Nephron (organoid): Measurements from ENCODE around the gene GSC.

Experiments
- H3K27ac Mint-ChIP-seq, 3 experiments: 2 replicates each; pipeline ENCODE4 v1.8.0; 2020; ENCODE audit warnings: mixed read lengths in 3 of 3, mild to moderate bottlenecking in 2 of 3, moderate library complexity in 1 of 3
- H3K27me3 Mint-ChIP-seq: 2 replicates; pipeline ENCODE4 v1.8.0; 2021; ENCODE audit warnings: low read depth, mild to moderate bottlenecking, moderate library complexity, mixed read lengths
- H3K36me3 Mint-ChIP-seq: 2 replicates; pipeline ENCODE4 v1.8.0; 2020; ENCODE audit warnings: low read depth, mixed read lengths
- H3K4me1 Mint-ChIP-seq: 2 replicates; pipeline ENCODE4 v1.8.0; 2020; ENCODE audit warnings: mixed read lengths
- H3K4me3 Mint-ChIP-seq, 3 experiments: 2 replicates each; pipeline ENCODE4 v1.8.0; 2020; ENCODE audit warnings: mild to moderate bottlenecking in 3 of 3, mixed read lengths in 3 of 3, moderate library complexity in 2 of 3
- H3K9me3 Mint-ChIP-seq: 2 replicates; pipeline ENCODE4 v1.8.0; 2020; ENCODE audit warnings: mixed read lengths
- TF ChIP-seq, protein P1 (sequence below), 3 experiments: fragments of 200-600 bp; sonication (generic); IDR thresholded peaks; one replicate each; pipeline ENCODE4 v1.5.0; 2021; ENCODE audit warnings: antibody characterized with exemption in 3 of 3; ENCODE audit not compliant: unreplicated experiment in 3 of 3

Gene GSC

DNA sequence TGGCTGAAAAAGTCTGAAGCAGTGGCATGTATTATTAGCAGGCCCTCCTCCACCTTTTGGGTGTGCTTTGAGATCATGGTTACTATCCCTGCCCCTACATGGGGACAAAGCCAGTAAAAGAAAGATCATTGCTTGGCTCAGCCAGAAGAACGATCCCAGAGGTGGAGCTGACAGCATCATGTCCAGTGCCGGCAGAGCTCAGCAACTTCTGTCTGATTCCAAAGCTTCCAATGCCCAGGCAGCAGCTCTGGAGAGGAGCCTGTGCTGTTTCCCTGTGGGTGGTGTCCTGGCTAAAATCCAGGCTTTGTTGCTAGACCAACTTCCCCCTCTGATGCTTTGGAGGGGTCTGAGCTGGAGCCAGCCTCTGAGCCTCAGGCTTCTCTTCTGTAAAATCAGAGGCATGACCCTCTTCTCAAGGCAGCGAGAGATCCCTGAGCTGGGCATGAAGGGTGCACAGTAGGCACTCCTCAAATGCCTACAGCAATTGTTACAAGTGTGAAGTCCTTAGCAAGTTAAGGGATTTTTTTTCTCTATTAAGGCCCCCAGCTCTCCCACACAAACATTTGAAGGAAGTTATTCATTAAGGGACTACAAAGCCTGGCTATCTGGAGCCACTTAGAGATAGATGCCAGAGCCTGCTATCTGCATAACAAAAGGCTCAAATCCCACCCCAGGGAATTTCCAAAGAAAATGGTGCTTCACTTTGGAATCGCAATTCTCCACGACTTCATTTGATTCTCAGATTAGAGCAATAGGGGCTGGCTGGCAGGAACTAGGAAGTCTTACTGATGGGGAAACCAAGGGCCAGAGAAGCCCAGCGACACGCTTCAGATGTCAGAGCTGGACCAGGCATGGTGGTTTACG, 10.9 kb upstream of the GSC start:
- H3K27ac Mint-ChIP-seq = no peak overlapping the region
- peaks cover 66% of the 10 kb centered on the region for H3K27me3 Mint-ChIP-seq
- no peaks in the 10 kb centered on the region for H3K4me1 Mint-ChIP-seq
- TF ChIP-seq, protein P1, sequence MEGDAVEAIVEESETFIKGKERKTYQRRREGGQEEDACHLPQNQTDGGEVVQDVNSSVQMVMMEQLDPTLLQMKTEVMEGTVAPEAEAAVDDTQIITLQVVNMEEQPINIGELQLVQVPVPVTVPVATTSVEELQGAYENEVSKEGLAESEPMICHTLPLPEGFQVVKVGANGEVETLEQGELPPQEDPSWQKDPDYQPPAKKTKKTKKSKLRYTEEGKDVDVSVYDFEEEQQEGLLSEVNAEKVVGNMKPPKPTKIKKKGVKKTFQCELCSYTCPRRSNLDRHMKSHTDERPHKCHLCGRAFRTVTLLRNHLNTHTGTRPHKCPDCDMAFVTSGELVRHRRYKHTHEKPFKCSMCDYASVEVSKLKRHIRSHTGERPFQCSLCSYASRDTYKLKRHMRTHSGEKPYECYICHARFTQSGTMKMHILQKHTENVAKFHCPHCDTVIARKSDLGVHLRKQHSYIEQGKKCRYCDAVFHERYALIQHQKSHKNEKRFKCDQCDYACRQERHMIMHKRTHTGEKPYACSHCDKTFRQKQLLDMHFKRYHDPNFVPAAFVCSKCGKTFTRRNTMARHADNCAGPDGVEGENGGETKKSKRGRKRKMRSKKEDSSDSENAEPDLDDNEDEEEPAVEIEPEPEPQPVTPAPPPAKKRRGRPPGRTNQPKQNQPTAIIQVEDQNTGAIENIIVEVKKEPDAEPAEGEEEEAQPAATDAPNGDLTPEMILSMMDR (IDR thresholded peaks at IDR 0.05; ENCODE audit: unreplicated experiment in 3 of 3) = no peak
- H3K9me3 Mint-ChIP-seq = no peaks in the 10 kb centered on the region
- H3K36me3 Mint-ChIP-seq = no peaks in the 10 kb centered on the region
- no peak overlapping the region for H3K4me3 Mint-ChIP-seq

DNA sequence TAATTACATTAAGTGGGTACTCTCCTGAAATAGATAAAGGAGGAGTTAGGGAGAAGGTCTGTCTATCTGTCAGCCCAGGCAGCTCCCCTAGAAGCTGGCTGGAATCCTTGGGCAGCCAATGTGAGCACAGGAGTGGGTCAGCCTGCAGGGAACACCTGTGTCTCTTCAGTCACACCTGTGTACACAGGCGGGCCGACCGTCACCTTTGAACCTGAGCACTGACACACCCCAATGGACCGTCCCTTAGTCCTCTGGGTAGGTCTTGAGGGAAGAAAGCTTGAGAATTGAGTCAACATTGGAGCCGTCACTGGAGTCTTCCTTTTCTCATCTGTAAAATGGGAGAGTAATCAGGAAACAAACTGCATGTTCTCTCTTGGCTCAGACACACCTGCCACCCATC, 9.8 kb upstream of the GSC start:
- Mint-ChIP-seq H3K27ac (no peak overlapping the region), H3K36me3 (no peaks in the 10 kb centered on the region), H3K9me3 (no peaks in the 10 kb centered on the region), H3K4me3 (no peak overlapping the region), H3K4me1 (no peaks in the 10 kb centered on the region), H3K27me3 (peaks cover 75% of the 10 kb centered on the region)
- TF ChIP-seq, protein P1 (IDR thresholded peaks at IDR 0.05; ENCODE audit: unreplicated experiment in 3 of 3) = no peak

DNA sequence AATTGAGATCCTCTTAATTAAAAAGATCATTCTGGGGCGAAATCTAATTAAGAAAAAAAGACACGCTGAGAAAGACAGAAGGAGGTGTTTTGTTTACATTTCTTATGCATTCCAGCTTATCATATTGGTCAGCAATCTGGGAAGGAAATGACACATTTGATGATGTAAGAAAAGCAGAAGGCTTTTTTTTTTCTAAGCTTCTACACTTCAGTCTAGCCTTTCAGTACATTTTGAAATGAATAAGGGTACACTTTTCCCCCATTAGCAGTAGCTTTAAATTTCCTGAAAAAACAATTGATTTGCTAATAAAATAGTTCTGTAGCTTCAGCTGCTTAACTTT, 5.9 kb upstream of the GSC start:
- Mint-ChIP-seq H3K36me3 (no peaks in the 10 kb centered on the region), H3K27ac (no peak overlapping the region), H3K27me3 (peaks cover 100% of the 10 kb centered on the region), H3K4me1 (peaks cover 25% of the 10 kb centered on the region), H3K9me3 (peaks cover 2% of the 10 kb centered on the region), H3K4me3 (no peak overlapping the region)
- TF ChIP-seq, protein P1 (IDR thresholded peaks at IDR 0.05; ENCODE audit: unreplicated experiment in 3 of 3) = no peak

DNA sequence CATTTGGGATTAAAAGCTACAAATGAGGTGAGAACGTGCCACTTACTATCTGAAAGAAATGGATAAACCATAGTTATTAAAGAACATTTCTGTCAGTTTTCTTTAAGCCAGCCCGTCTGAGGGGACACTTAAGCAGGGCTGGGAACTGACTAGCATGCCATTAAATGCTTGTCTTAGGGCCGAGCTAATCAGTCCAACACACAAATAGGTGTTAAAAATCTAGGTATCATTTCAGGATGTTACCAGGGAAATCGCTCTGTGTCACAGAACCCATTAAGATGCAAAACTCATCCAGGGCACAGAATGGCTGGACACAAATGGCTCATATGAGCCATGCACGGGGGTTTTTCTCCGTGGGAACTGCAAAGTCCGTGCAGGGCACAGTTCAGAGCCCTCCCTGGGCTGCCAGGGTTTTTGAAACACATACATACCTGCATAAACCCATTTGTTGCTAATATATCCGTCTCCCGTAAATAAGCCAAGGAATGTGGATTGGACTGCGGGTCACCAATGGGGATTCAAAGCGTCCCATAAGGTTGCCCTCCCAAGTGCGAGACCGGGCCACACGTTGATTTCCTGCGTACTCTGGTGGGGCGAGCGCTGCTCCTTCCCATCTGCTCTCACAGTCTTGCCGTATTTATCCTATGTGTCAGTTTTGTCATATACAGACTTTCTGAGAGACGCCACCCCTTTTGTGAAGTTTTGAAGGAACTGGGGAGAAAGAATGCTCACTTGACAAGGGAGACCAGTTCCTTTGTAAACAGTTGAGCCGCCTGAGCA, 5.4 kb upstream of the GSC start:
- H3K4me3 Mint-ChIP-seq = no peak overlapping the region
- peaks cover 25% of the 10 kb centered on the region for H3K4me1 Mint-ChIP-seq
- TF ChIP-seq, protein P1 (IDR thresholded peaks at IDR 0.05; ENCODE audit: unreplicated experiment in 3 of 3) = no peak
- no peaks in the 10 kb centered on the region for H3K36me3 Mint-ChIP-seq
- H3K9me3 Mint-ChIP-seq = peaks cover 2% of the 10 kb centered on the region
- H3K27ac Mint-ChIP-seq = no peak overlapping the region
- H3K27me3 Mint-ChIP-seq = peaks cover 100% of the 10 kb centered on the region

DNA sequence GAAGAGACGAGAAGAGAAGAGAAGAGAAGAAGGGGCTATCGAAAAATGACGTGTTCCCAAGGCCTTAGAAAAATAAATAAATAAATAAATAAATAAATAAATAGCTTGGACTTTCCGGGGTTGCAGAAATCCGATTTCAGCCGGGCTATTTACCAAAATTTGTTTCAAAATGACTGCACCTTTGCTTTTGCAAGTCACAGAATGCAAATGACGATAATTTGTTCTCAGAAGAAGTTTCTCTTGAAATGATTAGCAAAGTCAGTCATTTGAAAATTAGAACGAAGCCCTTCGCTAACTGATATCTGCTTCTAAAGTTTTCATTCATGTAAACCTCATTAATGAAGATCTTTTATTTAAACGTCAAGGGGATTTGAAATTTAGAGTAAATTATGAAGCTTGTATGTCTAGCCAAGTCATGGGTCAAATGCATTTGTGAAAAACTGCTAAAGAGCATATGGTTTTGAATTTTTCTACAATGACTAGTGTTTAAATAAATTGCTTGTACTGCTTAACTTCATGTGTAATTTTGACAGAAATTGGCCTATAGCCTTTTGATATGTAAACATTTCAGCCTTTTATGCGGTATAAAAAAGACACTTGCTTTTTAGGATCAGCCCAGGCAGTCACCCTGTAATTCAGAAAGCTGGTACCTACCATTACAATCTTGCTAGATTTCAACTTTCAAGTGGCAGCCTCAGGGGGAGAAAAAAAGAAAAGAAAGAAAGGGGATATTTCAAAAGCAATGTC, 4.6 kb upstream of the GSC start:
- H3K36me3 Mint-ChIP-seq = no peaks in the 10 kb centered on the region
- H3K9me3 Mint-ChIP-seq = peaks cover 2% of the 10 kb centered on the region
- peaks cover 25% of the 10 kb centered on the region for H3K4me1 Mint-ChIP-seq
- TF ChIP-seq, protein P1 (IDR thresholded peaks at IDR 0.05; ENCODE audit: unreplicated experiment in 3 of 3) = no peak
- H3K27me3 Mint-ChIP-seq = peaks cover 100% of the 10 kb centered on the region
- H3K27ac Mint-ChIP-seq = no peak overlapping the region
- peak overlapping the region in 1 of 3 experiments; percentile 79 for H3K4me3 Mint-ChIP-seq
